Skeletal muscle tissue (tissue), 4 donors: ENCODE results near the gene CHID1. TPM values are rescaled to one million over a fixed set of nuclear protein-coding genes. Genes with fewer than 3 reads are reported as not detected.

Source experiments
- H3K27ac ChIP-seq: one replicate; pipeline ENCODE4 v1.7.0; 2013; ENCODE audit warnings: mild to moderate bottlenecking, low read depth, low read length, inconsistent platforms
- H3K27me3 ChIP-seq, 3 donors: one replicate each; pipeline ENCODE4 v1.7.0; 2013; ENCODE audit warnings: low read length in 3 of 3; ENCODE audit not compliant: control insufficient read depth in 3 of 3, insufficient read depth in 3 of 3
- H3K36me3 ChIP-seq, 3 donors: one replicate each; pipeline ENCODE4 v1.7.0; 2013; ENCODE audit warnings: low read length in 3 of 3; ENCODE audit not compliant: control insufficient read depth in 3 of 3, insufficient read depth in 3 of 3
- H3K4me1 ChIP-seq, 3 donors: one replicate each; pipeline ENCODE4 v1.7.0; 2013; ENCODE audit warnings: low read length in 3 of 3, mild to moderate bottlenecking in 3 of 3; ENCODE audit not compliant: control insufficient read depth in 3 of 3, insufficient read depth in 3 of 3
- H3K4me3 ChIP-seq, 3 donors: one replicate each; pipeline ENCODE4 v1.7.0; 2013; ENCODE audit warnings: low read length in 3 of 3
- H3K9ac ChIP-seq, 3 donors: one replicate each; pipeline ENCODE4 v1.7.0; 2013; ENCODE audit warnings: low read length in 3 of 3, mild to moderate bottlenecking in 3 of 3, moderate library complexity in 2 of 3, low read depth in 1 of 3
- H3K9me3 ChIP-seq, 3 donors: one replicate each; pipeline ENCODE4 v1.7.0; 2013; ENCODE audit warnings: low read length in 3 of 3; ENCODE audit not compliant: control insufficient read depth in 3 of 3
- total RNA-seq: library from RNA; depleted of rRNA; stranded (reverse); fragments of >200 nt; gene quantifications from one replicate; pipeline ENCODE4 v1.2.3, GENCODE V29; 2014
- donor health status: Osteomylitis.

CHID1 gene
- total RNA-seq, 1 donor from 2014 or later = 26.1 TPM

- Histone ChIP-seq H3K4me1 (peaks cover 19 to 25% (median 23%) of the 10 kb centered on the region in 3 donors), H3K9ac (no peak overlapping the region), H3K9me3 (no peaks in the 10 kb centered on the region), H3K27me3 (no peaks in the 10 kb centered on the region), H3K27ac (peak overlapping the region; percentile 18), H3K4me3 (no peak overlapping the region), H3K36me3 (no peaks in the 10 kb centered on the region)
These were observed 23.9 kb upstream of the CHID1 start for GRCh38 chr11:934527-934926.

- Histone ChIP-seq H3K9ac (no peak overlapping the region), H3K4me1 (peaks cover 23 to 27% (median 25%) of the 10 kb centered on the region in 3 donors), H3K9me3 (no peaks in the 10 kb centered on the region), H3K27me3 (no peaks in the 10 kb centered on the region), H3K27ac (peak overlapping the region; percentile 75), H3K36me3 (no peaks in the 10 kb centered on the region), H3K4me3 (no peak overlapping the region)
These were observed 23.3 kb upstream of the CHID1 start for GRCh38 chr11:933936-934335.

- H3K4me1 ChIP-seq = peaks cover 25 to 33% (median 29%) of the 10 kb centered on the region in 3 donors
- no peak overlapping the region for H3K4me3 ChIP-seq
- no peaks in the 10 kb centered on the region for H3K9me3 ChIP-seq
These were observed 22.7 kb upstream of the CHID1 start for GRCh38 chr11:933142-933851.

GRCh38 chr11:932435-932834, 21.8 kb upstream of the CHID1 start:
- peaks cover 30 to 38% (median 33%) of the 10 kb centered on the region in 3 donors for H3K4me1 ChIP-seq

More at GRCh38 chr11:933142-933851, 22.7 kb upstream of the CHID1 start:
- Histone ChIP-seq H3K27ac (peak overlapping the region; percentile 75), H3K36me3 (no peaks in the 10 kb centered on the region), H3K27me3 (no peaks in the 10 kb centered on the region), H3K9ac (peak overlapping the region in 2 of 3 donors; percentile 33 to 63)

GRCh38 chr11:931385-931784, 20.8 kb upstream of the CHID1 start:
- Histone ChIP-seq H3K4me1 (peaks cover 40 to 48% (median 41%) of the 10 kb centered on the region in 3 donors), H3K4me3 (no peak overlapping the region), H3K36me3 (peaks cover 0 to 3% (median 0%) of the 10 kb centered on the region in 3 donors), H3K27ac (peak overlapping the region; percentile 45), H3K9ac (no peak overlapping the region), H3K9me3 (no peaks in the 10 kb centered on the region), H3K27me3 (no peaks in the 10 kb centered on the region)

More at GRCh38 chr11:932435-932834, 21.8 kb upstream of the CHID1 start:
- H3K9me3 ChIP-seq = no peaks in the 10 kb centered on the region
- H3K9ac ChIP-seq = no peak overlapping the region
- peak overlapping the region; percentile 75 for H3K27ac ChIP-seq
- no peaks in the 10 kb centered on the region for H3K27me3 ChIP-seq
- H3K4me3 ChIP-seq = no peak overlapping the region
- no peaks in the 10 kb centered on the region for H3K36me3 ChIP-seq

- Histone ChIP-seq H3K4me1 (peaks cover 40 to 50% (median 42%) of the 10 kb centered on the region in 3 donors), H3K9me3 (no peaks in the 10 kb centered on the region), H3K36me3 (peaks cover 0 to 3% (median 0%) of the 10 kb centered on the region in 3 donors), H3K9ac (no peak overlapping the region), H3K27me3 (no peaks in the 10 kb centered on the region), H3K4me3 (no peak overlapping the region), H3K27ac (no peak overlapping the region)
These were observed 18.8 kb upstream of the CHID1 start for GRCh38 chr11:929405-929804.

- Histone ChIP-seq H3K9ac (no peak overlapping the region), H3K36me3 (peaks cover 0 to 3% (median 0%) of the 10 kb centered on the region in 3 donors), H3K27ac (no peak overlapping the region), H3K4me1 (peaks cover 40 to 49% (median 40%) of the 10 kb centered on the region in 3 donors), H3K4me3 (no peak overlapping the region), H3K27me3 (no peaks in the 10 kb centered on the region), H3K9me3 (no peaks in the 10 kb centered on the region)
These were observed 18.2 kb upstream of the CHID1 start for GRCh38 chr11:928786-929185.

GRCh38 chr11:927871-928270, 17.3 kb upstream of the CHID1 start:
- Histone ChIP-seq H3K4me1 (peaks cover 31 to 40% (median 31%) of the 10 kb centered on the region in 3 donors), H3K27ac (no peak overlapping the region), H3K9ac (peak overlapping the region in 1 of 3 donors; percentile 27), H3K27me3 (no peaks in the 10 kb centered on the region), H3K4me3 (no peak overlapping the region), H3K36me3 (peaks cover 0 to 3% (median 0%) of the 10 kb centered on the region in 3 donors), H3K9me3 (no peaks in the 10 kb centered on the region)

GRCh38 chr11:926341-926916, 15.8 kb upstream of the CHID1 start:
- Histone ChIP-seq H3K4me3 (peak overlapping the region; percentile 74 to 80 (median 76)), H3K36me3 (peaks cover 0 to 3% (median 0%) of the 10 kb centered on the region in 3 donors), H3K9me3 (no peaks in the 10 kb centered on the region), H3K9ac (peak overlapping the region; percentile 77 to 90 (median 86)), H3K27ac (peak overlapping the region; percentile 77), H3K4me1 (peaks cover 23 to 29% (median 27%) of the 10 kb centered on the region in 3 donors), H3K27me3 (no peaks in the 10 kb centered on the region)
